Activated CD8-positive, alpha-beta T cell treated with anti-CD3 and anti-CD28 coated beads for 36 hours (primary cell): Measurements from ENCODE around the gene NRXN3. TPM values are rescaled to one million over a fixed set of nuclear protein-coding genes. Genes with fewer than 3 reads are reported as not detected.

ENCODE experiments used
- ATAC-seq: fragments of 200-7000 bp; cut with Tn5 transposase; one replicate; pipeline ENCODE4 v1.10.0; 2021; ENCODE audit warnings: mild to moderate bottlenecking, moderate library complexity
- CTCF ChIA-PET: fragments of 350-600 bp; sonication (Branson Sonifier 250); formaldehyde crosslinking; loops from one replicate; lab custom pipeline; 2021; ENCODE audit warnings: antibody characterized with exemption; lab: Charles Lee
- POLR2A ChIA-PET: fragments of 350-600 bp; sonication (Branson Sonifier 250); formaldehyde crosslinking; loops from one replicate; lab custom pipeline; 2021; ENCODE audit warnings: antibody characterized with exemption; lab: Charles Lee
- DNase-seq: peaks from one replicate; pipeline ENCODE4 v3.0.0-alpha.2; 2020
- H3K27ac Mint-ChIP-seq: one replicate; pipeline ENCODE4 v1.8.0; 2021; ENCODE audit warnings: mild to moderate bottlenecking, mixed read lengths
- H3K27me3 Mint-ChIP-seq: one replicate; pipeline ENCODE4 v1.8.0; 2021; ENCODE audit warnings: mixed read lengths
- H3K36me3 Mint-ChIP-seq: one replicate; pipeline ENCODE4 v1.8.0; 2021; ENCODE audit warnings: low read depth, mixed read lengths
- H3K4me1 Mint-ChIP-seq: one replicate; pipeline ENCODE4 v1.8.0; 2021; ENCODE audit warnings: low read depth, mixed read lengths
- H3K4me3 Mint-ChIP-seq: one replicate; pipeline ENCODE4 v1.8.0; 2021; ENCODE audit warnings: mild to moderate bottlenecking, moderate library complexity, mixed read lengths
- H3K9me3 Mint-ChIP-seq: one replicate; pipeline ENCODE4 v1.8.0; 2021; ENCODE audit warnings: mixed read lengths
- CTCF ChIP-seq: fragments of 200-600 bp; IDR thresholded peaks from one replicate; pipeline ENCODE4 v1.8.0; 2022; ENCODE audit warnings: antibody characterized with exemption, mild to moderate bottlenecking
- intact Hi-C: fragments of 100-400 bp; cut with micrococcal nuclease; formaldehyde crosslinking; loops from one replicate; pipeline ENCODE4 v1.10.0; 2022
- total RNA-seq, 2 experiments: library from RNA; stranded (reverse); gene quantifications; one replicate each; pipeline ENCODE4 v1.2.3, GENCODE V29; 2021

Gene NRXN3
- total RNA-seq, 2 experiments from 2014 or later = not detected

- Mint-ChIP-seq H3K4me3 (no peak overlapping the region), H3K36me3 (no peaks in the 10 kb centered on the region), H3K9me3 (no peaks in the 10 kb centered on the region), H3K27ac (no peak overlapping the region), H3K27me3 (peaks cover 2% of the 10 kb centered on the region), H3K4me1 (no peaks in the 10 kb centered on the region)
- intact Hi-C loops = no loop called here
- CTCF ChIA-PET = no interaction called here
- POLR2A ChIA-PET = no interaction called here
- DNase-seq (no peak), ATAC-seq (no peak)
- no peak for TF ChIP-seq CTCF
Observed at GRCh38 chr14:78683981-78684380, 513.8 kb downstream of the NRXN3 start.

GRCh38 chr14:78688503-78688902 lies 518.3 kb downstream of the NRXN3 start:
- H3K27me3 Mint-ChIP-seq = peaks cover 2% of the 10 kb centered on the region
- no peaks in the 10 kb centered on the region for H3K9me3 Mint-ChIP-seq
- POLR2A ChIA-PET = no interaction called here
- H3K4me3 Mint-ChIP-seq = no peak overlapping the region
- TF ChIP-seq CTCF = no peak
- no peak overlapping the region for H3K27ac Mint-ChIP-seq
- peaks cover 5% of the 10 kb centered on the region for H3K4me1 Mint-ChIP-seq
- DNase-seq (no peak), ATAC-seq (no peak)
- intact Hi-C loops = no loop called here
- CTCF ChIA-PET = no interaction called here
- H3K36me3 Mint-ChIP-seq = no peaks in the 10 kb centered on the region

GRCh38 chr14:78690836-78691235 lies 520.7 kb downstream of the NRXN3 start:
- peaks cover 1% of the 10 kb centered on the region for H3K27me3 Mint-ChIP-seq
- DNase-seq (no peak), ATAC-seq (no peak)
- H3K9me3 Mint-ChIP-seq = no peaks in the 10 kb centered on the region
- peaks cover 5% of the 10 kb centered on the region for H3K4me1 Mint-ChIP-seq
- intact Hi-C loops = no loop called here
- no peak overlapping the region for H3K4me3 Mint-ChIP-seq
- POLR2A ChIA-PET = no interaction called here
- H3K27ac Mint-ChIP-seq = no peak overlapping the region
- TF ChIP-seq CTCF = no peak
- CTCF ChIA-PET = no interaction called here
- no peaks in the 10 kb centered on the region for H3K36me3 Mint-ChIP-seq

- no peaks in the 10 kb centered on the region for H3K4me1 Mint-ChIP-seq
- peak; percentile 25 for TF ChIP-seq CTCF
- no peak overlapping the region for H3K4me3 Mint-ChIP-seq
- DNase-seq = no peak
- H3K9me3 Mint-ChIP-seq = no peaks in the 10 kb centered on the region
- POLR2A ChIA-PET = no interaction called here
- H3K36me3 Mint-ChIP-seq = no peaks in the 10 kb centered on the region
- no peak overlapping the region for H3K27ac Mint-ChIP-seq
- intact Hi-C loops = no loop called here
- ATAC-seq = no peak
- CTCF ChIA-PET = interaction anchor here (1.0 kb wide), 1 partner anchor 9 kb away, joined by 3 read pairs; no protein-coding TSS in a partner anchor
- H3K27me3 Mint-ChIP-seq = no peaks in the 10 kb centered on the region
Observed at GRCh38 chr14:78697341-78697740, 527.2 kb downstream of the NRXN3 start.

- Mint-ChIP-seq H3K4me3 (no peak overlapping the region), H3K9me3 (no peaks in the 10 kb centered on the region), H3K27me3 (no peaks in the 10 kb centered on the region), H3K27ac (no peak overlapping the region), H3K4me1 (no peaks in the 10 kb centered on the region), H3K36me3 (no peaks in the 10 kb centered on the region)
- intact Hi-C loops = no loop called here
- no peak for ATAC-seq
- DNase-seq = no peak
- TF ChIP-seq CTCF = no peak
- POLR2A ChIA-PET = no interaction called here
- CTCF ChIA-PET = no interaction called here
Observed at GRCh38 chr14:78698991-78699390, 528.8 kb downstream of the NRXN3 start.
